ES-I3 (cell line): Measurements from ENCODE around the gene TGFBI.

Source experiments
- H3K36me3 ChIP-seq: 2 replicates; pipeline ENCODE4 v1.6.1; 2013; ENCODE audit warnings: mild to moderate bottlenecking, low read length, control low read depth, moderate library complexity; ENCODE audit not compliant: insufficient read depth
- H3K4me1 ChIP-seq: 2 replicates; pipeline ENCODE4 v1.6.1; 2013; ENCODE audit warnings: mild to moderate bottlenecking, control low read depth, low read length; ENCODE audit not compliant: insufficient read depth
- H3K9ac ChIP-seq: 2 replicates; pipeline ENCODE4 v1.6.1; 2013; ENCODE audit warnings: low read depth, mild to moderate bottlenecking, low read length, moderate library complexity
- H3K9me3 ChIP-seq: 2 replicates; pipeline ENCODE4 v1.6.1; 2013; ENCODE audit warnings: mild to moderate bottlenecking, low read length, moderate library complexity; ENCODE audit not compliant: control insufficient read depth, insufficient read depth

TGFBI gene

DNA sequence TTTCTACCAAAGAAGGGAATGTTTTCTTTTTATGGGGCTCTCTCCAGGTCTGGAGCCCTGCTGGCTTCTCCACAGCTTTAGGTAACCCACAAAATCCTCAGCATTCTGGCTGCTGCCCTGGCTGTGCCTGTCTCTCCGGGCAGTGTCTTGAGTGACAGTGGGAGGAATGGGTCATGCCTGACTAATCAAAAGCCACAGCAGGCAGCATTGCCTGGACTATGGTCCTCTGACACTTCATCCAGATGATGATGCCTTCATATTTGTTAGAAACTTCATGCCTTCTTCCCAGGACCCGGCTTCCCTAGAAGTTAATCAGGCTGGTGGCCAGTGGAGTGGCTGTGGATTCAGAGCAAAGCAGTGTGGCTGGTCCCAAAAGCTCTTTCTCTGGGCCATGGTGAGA lies 32.2 kb upstream of the TGFBI start:
- no peak overlapping the region for H3K9ac ChIP-seq

DNA sequence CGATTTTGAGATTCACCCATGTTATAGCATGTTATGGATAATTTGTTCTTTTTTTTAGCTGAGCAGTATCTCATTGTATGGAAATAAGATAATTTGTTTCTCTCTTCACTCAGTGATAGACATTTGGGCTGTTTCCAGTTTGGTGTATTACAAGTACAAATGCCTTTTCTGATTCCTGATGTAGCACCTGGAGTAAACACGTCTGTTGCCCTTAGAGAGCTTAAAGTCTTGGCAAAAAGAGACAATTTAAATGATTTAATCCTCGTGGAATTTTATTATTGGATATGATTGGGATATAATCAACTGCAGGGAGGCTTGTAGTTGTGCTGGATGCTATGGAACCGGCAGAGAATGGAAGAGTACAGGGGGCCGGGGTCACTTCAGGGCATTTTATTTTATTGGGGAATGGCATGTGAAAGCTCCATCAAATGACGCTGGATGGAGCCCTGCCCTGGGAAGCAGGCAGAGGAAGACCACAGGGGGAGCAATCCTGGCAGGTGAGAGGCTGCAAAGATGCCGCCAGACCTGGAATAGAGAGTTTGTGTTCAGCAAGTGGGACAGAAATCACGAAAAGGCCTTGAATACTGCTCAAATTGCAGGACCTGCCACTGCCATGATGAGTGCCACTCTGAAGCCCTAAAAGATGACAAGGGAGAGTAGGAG lies 31.0 kb upstream of the TGFBI start:
- Histone ChIP-seq H3K9ac (no peak overlapping the region), H3K36me3 (no peaks in the 10 kb centered on the region), H3K4me1 (0 out of 2 replicates have a peak, but pooled peaks cover 4% of the 10 kb centered on the region), H3K9me3 (no peaks in the 10 kb centered on the region)

More for the DNA sequence above, 32.2 kb upstream of the TGFBI start:
- Histone ChIP-seq H3K9me3 (no peaks in the 10 kb centered on the region), H3K4me1 (0 out of 2 replicates have a peak, but pooled peaks cover 4% of the 10 kb centered on the region), H3K36me3 (no peaks in the 10 kb centered on the region)

DNA sequence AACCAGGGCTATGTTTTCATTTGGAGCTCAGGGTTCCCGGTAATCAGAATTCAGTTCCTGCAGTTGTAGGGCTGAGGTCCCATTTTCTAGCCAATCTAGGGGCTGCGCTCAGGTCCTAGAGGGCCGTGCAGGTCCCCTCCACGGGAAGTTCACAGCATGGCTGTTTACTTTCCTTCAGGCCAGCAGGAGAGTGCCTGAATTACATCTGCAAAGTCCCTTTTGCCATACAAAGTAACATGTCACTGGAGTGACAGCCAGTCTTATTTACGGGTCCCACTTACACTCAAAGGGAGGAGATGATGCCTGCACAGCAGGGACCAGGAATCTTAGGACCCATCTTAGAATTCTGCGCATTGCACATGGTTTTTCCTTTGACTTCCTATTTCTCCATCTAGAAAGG lies 29.9 kb upstream of the TGFBI start:
- Histone ChIP-seq H3K9ac (no peak overlapping the region), H3K9me3 (no peaks in the 10 kb centered on the region), H3K4me1 (0 out of 2 replicates have a peak, but pooled peaks cover 4% of the 10 kb centered on the region), H3K36me3 (no peaks in the 10 kb centered on the region)

DNA sequence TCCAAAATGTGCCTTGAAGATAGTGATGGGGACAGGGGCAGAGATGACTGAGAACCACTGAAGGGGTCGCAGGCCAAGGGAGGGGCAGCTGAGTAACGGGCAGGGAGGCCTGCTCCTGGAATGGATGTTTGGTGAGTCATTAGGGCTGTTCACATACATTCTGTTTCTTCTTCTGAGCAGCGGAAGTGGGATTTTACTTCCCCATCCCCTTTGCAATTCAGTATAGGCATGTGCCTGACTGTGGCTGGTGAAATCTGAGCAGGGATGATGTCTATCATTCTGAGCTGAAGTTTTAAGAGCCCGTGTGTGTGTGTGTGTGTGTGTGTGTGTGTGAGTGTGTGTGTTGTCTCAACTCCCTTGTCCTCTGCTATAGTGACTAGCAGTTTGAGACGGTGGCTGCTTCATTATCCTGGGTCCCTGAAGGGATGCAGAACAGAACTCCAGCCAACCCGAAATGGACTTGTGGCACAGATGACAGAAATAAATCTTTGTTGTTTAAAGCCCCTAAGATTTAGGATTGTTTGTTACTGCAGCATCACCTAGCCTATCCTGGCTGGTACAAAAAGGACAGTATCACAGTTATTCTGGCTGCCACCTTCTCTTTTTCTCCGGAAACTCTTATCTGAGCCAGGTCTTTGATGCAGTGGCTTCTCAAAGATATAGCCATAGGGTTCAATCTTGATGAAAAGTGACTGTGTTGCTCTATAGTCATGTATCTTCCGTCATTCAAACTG lies 29.2 kb upstream of the TGFBI start:
- Histone ChIP-seq H3K36me3 (no peaks in the 10 kb centered on the region), H3K4me1 (0 out of 2 replicates have a peak, but pooled peaks cover 4% of the 10 kb centered on the region), H3K9ac (no peak overlapping the region), H3K9me3 (no peaks in the 10 kb centered on the region)

DNA sequence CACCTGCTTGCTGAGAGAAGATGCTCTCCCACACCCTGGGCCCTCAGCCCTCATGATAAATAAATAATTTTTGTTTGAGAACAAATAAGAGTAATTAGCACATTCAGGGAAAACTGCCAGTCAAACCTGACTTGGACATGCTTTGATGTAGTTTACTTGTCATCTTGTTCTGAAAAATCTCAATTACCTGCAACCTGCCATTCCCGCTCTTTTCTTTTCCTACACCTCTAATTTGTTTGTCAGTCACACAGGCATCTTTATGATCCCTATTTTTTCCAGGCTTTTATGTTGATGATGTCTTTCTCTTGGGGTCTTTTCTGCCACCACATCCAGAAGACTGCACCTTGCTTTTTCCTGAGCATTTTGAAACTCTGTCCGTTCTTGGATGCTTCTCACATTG lies 28.6 kb upstream of the TGFBI start:
- no peaks in the 10 kb centered on the region for H3K36me3 ChIP-seq
- H3K9ac ChIP-seq = no peak overlapping the region
- H3K4me1 ChIP-seq = 0 out of 2 replicates have a peak, but pooled peaks cover 4% of the 10 kb centered on the region
- H3K9me3 ChIP-seq = no peaks in the 10 kb centered on the region

DNA sequence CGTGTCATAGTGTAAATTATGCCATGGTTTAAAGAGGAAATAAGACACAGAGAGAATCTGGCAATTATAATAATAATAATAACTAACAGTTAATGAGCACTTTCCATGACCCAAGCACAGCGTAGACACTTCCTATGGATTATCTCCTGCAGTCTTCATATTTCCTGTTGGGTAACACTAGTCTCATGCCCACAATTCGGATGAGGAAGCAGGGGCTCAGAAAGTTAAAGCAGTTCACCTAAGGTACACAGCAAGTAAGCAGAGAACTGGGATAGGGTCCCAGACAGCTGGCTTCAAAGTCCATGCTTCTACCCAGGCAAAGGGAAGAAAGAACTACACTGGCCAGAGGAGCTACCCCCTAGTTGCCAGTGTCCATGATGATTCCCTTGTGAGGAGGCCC lies 27.9 kb upstream of the TGFBI start:
- H3K36me3 ChIP-seq = no peaks in the 10 kb centered on the region
- no peak overlapping the region for H3K9ac ChIP-seq
- no peaks in the 10 kb centered on the region for H3K9me3 ChIP-seq
- 0 out of 2 replicates have a peak, but pooled peaks cover 4% of the 10 kb centered on the region for H3K4me1 ChIP-seq

DNA sequence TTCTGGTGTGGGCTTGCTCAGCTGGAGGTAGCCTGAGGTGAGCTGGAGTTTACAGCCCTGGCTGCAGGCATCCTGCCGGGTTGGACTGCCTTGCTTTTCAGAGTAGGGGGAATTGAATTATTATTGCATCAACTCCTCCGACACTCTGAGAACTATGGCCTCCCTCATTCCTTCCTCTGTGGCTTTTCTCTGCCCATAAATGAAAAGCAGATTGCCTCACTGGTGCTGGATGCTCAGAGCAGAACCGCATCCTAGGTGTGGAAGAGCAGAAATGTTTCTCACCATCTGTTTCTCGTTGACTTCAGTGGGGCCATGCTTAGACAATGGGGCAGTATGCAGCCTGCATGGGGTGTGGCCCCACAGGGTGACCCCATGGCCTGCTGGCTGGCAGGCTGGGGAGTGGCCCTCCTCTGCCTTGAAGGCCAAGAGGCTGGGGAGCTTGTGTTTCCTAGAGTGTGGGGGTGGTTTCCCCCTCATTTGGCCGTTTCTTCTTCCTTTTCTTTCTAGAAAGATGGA lies 27.3 kb upstream of the TGFBI start:
- H3K9me3 ChIP-seq = no peaks in the 10 kb centered on the region
- no peak overlapping the region for H3K9ac ChIP-seq
- H3K4me1 ChIP-seq = 0 out of 2 replicates have a peak, but pooled peaks cover 4% of the 10 kb centered on the region
- no peaks in the 10 kb centered on the region for H3K36me3 ChIP-seq

DNA sequence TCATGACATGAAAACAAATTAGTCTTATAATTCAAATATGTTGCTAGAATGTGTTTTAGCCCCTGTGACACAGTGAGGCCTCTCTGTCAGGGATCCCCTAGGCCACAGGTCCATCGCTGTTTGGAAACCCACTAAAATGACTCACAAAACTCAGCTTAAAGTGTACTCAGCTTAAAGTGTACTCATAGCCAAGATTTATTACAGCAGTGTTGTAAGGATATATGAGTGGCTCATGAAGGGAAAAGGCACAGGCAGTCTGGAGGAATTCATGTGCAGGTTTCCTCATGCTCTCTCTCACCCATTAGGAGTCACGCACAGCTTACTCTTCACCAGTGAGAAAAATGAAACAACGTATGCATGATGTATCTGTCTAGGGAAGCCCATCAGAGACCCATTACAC lies 24.4 kb upstream of the TGFBI start:
- no peak overlapping the region for H3K9ac ChIP-seq
- no peaks in the 10 kb centered on the region for H3K36me3 ChIP-seq
- no peaks in the 10 kb centered on the region; the same call in 1 of the 2 replicates for H3K4me1 ChIP-seq
- no peaks in the 10 kb centered on the region for H3K9me3 ChIP-seq

DNA sequence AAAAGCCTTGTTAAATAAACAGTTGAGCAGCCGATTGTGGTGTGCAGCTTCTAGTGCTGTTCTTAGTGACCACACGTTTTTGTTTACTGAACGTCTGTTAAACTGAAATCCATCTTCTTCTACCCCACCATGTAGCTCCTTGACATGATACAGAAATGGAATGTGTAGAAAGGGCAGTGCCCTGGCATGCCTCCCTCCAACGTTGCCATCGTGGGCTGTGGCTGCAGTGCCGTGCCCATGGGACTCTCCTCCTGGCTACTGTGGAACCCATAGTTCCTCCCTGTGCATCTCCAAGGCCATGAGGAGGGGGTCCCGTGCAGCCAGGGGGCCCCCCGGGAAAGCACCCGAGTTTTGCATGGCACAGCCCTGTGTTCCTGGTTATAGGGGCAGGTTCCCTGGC lies 23.3 kb upstream of the TGFBI start:
- Histone ChIP-seq H3K9ac (no peak overlapping the region), H3K36me3 (no peaks in the 10 kb centered on the region), H3K4me1 (no peaks in the 10 kb centered on the region; the same call in 1 of the 2 replicates), H3K9me3 (no peaks in the 10 kb centered on the region)

DNA sequence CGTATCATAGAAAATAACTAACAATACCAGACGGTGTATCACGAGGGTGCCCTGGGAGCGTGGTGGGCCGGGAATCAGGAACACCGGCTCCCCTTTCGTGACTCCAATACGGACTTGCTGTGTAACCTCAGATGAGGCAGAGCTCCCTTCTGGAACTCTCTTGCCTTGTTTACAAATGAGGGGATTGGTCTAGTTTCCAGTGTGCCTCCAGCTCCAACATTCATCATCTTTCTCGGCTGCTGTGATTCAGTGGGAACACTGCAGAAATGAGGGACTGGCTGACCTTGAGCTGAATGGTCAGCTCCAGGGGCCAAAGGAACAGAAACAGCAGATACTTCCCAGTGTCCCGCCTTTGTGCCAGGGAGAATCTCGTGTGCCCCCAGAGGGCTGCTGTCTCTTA lies 22.6 kb upstream of the TGFBI start:
- H3K36me3 ChIP-seq = no peaks in the 10 kb centered on the region
- H3K9me3 ChIP-seq = no peaks in the 10 kb centered on the region
- no peak overlapping the region for H3K9ac ChIP-seq
- no peaks in the 10 kb centered on the region; the same call in 1 of the 2 replicates for H3K4me1 ChIP-seq

DNA sequence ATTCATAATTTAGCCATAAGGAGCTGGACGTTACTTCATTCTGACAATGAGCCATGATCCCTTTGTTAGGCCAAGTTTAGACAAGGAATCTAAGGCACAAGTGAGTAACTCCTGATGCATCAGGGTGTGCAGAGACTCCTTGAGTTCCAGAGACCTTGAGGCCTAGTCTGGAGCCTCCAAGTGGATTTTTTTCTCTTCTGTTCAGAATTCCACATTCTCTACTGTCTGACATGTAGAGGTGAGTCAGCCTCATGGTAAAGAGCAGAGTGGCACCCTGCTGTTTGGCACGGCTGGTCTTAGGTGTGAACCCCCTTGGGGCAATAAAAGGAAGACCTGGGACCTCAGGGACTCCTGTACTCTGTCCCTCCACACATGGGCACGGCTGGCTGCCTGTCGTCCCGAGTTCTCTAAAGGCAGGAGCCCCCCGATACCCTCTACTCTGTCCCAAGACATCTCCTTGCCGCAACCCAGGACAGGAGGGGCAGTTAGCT lies 22.0 kb upstream of the TGFBI start:
- Histone ChIP-seq H3K36me3 (no peaks in the 10 kb centered on the region), H3K4me1 (no peaks in the 10 kb centered on the region; the same call in 1 of the 2 replicates), H3K9me3 (no peaks in the 10 kb centered on the region), H3K9ac (no peak overlapping the region)

DNA sequence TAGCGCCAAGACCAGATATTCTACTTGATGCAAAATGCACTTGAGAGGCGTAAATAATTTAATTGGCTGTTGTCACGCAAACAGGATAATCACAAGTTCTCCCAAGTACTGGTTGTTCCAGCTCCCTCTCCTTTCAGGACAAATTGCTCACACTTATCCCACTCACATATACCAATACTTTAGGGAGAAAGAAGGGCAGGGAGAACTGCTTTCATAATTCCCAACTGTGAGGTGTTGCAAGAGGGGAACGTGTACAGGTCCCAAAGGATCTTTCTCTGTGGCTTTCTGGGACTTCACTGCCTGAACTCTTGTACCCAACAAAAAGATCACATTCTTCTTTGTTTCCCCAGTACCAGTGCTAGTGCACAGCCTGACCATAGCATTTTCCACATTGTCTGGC lies 21.5 kb upstream of the TGFBI start:
- H3K9me3 ChIP-seq = no peaks in the 10 kb centered on the region
- no peaks in the 10 kb centered on the region; the same call in 1 of the 2 replicates for H3K4me1 ChIP-seq
- no peaks in the 10 kb centered on the region for H3K36me3 ChIP-seq
- no peak overlapping the region for H3K9ac ChIP-seq

DNA sequence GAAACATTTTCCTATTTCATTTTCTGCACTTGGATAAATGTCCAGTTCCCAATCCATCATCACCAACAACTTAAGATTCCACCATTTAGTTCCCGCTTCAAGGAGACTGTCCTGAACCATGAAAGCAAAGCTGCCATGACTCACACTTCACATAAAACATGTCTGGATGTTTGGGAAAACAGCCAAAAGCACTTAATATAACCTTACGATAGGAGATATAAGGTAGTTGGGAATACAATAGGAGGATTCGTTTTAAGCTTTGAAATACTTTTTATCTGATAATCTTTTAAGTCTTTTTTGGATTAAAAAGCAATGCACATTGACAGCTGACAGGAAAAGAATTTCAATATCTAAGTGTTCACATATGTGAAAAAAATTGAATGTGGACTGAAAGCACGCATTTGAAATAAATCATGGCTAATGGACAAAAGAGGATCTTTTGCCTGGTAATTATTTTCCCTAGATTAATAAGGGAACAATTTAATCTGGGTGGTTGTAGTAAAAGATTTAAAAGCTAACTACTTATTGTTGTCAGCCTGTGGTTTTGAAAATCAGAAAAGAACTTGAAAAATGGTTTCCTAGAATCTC lies 17.3 kb upstream of the TGFBI start:
- Histone ChIP-seq H3K9ac (no peak overlapping the region), H3K4me1 (no peaks in the 10 kb centered on the region; the same call in 1 of the 2 replicates), H3K36me3 (no peaks in the 10 kb centered on the region), H3K9me3 (no peaks in the 10 kb centered on the region)

DNA sequence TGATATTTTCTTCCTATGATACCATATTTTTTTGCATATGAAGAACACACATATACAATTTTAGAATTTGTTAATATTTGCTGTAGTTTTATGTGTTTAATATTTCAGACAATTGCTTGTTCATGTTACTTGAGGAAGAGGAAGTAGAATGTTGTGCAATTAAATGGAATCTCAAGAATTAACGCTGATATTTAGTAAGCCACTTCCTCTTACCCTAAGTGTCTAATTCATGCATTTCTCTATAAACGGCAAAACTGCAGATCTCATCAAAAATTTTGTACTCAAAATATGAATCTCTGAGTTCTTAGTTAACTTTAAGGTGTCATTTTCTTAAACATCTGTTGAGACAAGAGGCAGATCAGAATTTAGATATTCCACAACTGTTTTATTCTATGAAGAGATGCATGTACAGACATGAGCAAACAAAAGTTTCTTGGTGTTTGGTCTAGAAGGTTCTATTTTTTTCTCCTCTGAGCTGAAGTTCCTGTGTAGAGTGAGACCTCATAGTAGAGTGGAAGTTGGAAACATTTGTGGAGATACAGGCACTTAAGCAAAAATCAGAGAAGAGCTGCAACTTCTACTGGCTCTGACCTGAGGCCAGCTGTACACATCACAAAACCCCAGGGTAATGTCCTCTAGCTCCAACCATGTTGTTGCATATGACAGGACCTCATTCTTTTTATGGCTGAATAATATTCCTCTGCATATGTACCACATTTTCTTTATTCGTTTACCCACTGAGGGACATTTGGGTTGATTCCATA lies 16.6 kb upstream of the TGFBI start:
- Histone ChIP-seq H3K36me3 (no peaks in the 10 kb centered on the region), H3K4me1 (no peaks in the 10 kb centered on the region; the same call in 1 of the 2 replicates), H3K9me3 (no peaks in the 10 kb centered on the region), H3K9ac (no peak overlapping the region)
